Measurements from ENCODE around the gene TMX2. TPM values are rescaled to one million over a fixed set of nuclear protein-coding genes. Genes with fewer than 3 reads are reported as not detected.

TMX2 gene
- polyA plus RNA-seq, 3 donors: 28.9 to 71.6 (median 52.9) TPM

GRCh38 chr11:57662893-57663292, 49.5 kb upstream of the TMX2 start:
- no peak for DNase-seq
- Mint-ChIP-seq H3K27ac (peak overlapping the region in 1 of 7 donors; percentile 1), H3K9me3 (peaks cover 0 to 2% (median 0%) of the 10 kb centered on the region in 7 donors), H3K4me1 (peaks cover 16% of the 10 kb centered on the region), H3K27me3 (ENCODE audit: low read depth in 3 of 3) (no peaks in the 10 kb centered on the region), H3K36me3 (peaks cover 35 to 45% of the 10 kb centered on the region in 2 donors), H3K4me3 (no peak overlapping the region)
- H3K9ac ChIP-seq (ENCODE audit: insufficient read depth, low read length, poor library complexity, severe bottlenecking): no peak overlapping the region
- peaks cover 14% of the 10 kb centered on the region for H4K20me1 ChIP-seq (ENCODE audit: insufficient read depth, low read length)
- H3K9me3 ChIP-seq (replicated peaks in 1 of 2; ENCODE audit: control insufficient read depth in 1 of 2, insufficient read depth in 1 of 2, low read length in 2 of 2): no peaks in the 10 kb centered on the region
- no peak for TF ChIP-seq CTCF (IDR thresholded peaks at IDR 0.05)
- H3K27ac ChIP-seq (ENCODE audit: low read depth in 1 of 2, low read length in 2 of 2): no peak overlapping the region
- intact Hi-C loops (cut with micrococcal nuclease): loop anchor here in 1 of 2 donors (10.0 kb wide), 1 partner anchor 912 kb away; the partner anchor contains the start of genes LPXN and ZFP91
- H3K4me1 ChIP-seq (ENCODE audit: control insufficient read depth in 1 of 2, insufficient read depth in 2 of 2, low read length in 2 of 2): peaks cover 18 to 23% of the 10 kb centered on the region in 2 donors
- H3K4me2 ChIP-seq (replicated peaks; ENCODE audit: extremely low read depth, low read length, poor library complexity, severe bottlenecking): no peak overlapping the region
- H3K4me3 ChIP-seq (replicated peaks in 1 of 3; ENCODE audit: low read depth in 2 of 3, low read length in 3 of 3): no peak overlapping the region
- peaks cover 33 to 39% of the 10 kb centered on the region in 2 donors for H3K36me3 ChIP-seq (replicated peaks in 1 of 2; ENCODE audit: control insufficient read depth in 1 of 2, insufficient read depth in 2 of 2, low read length in 2 of 2)
- no peak overlapping the region for H2AFZ ChIP-seq (ENCODE audit: insufficient read depth, low read depth, low read length, poor library complexity, severe bottlenecking)
- peaks cover 35% of the 10 kb centered on the region for H3K79me2 ChIP-seq (ENCODE audit: insufficient read depth, low read length)
- no peaks in the 10 kb centered on the region for H3K27me3 ChIP-seq (ENCODE audit: control insufficient read depth in 2 of 2, insufficient read depth in 2 of 2, low read length in 2 of 2)
- WGBS (ENCODE audit: insufficient coverage): 0% methylated on average over 1 of the region's 4 CpGs

- Histone ChIP-seq H3K4me2 (replicated peaks; ENCODE audit: extremely low read depth, low read length, poor library complexity, severe bottlenecking) (no peak overlapping the region), H3K27me3 (ENCODE audit: control insufficient read depth in 2 of 2, insufficient read depth in 2 of 2, low read length in 2 of 2) (no peaks in the 10 kb centered on the region), H4K20me1 (ENCODE audit: insufficient read depth, low read length) (peaks cover 13% of the 10 kb centered on the region), H3K4me3 (replicated peaks in 1 of 3; ENCODE audit: low read depth in 2 of 3, low read length in 3 of 3) (no peak overlapping the region), H3K27ac (ENCODE audit: low read depth in 1 of 2, low read length in 2 of 2) (no peak overlapping the region), H3K4me1 (ENCODE audit: control insufficient read depth in 1 of 2, insufficient read depth in 2 of 2, low read length in 2 of 2) (peaks cover 15 to 19% of the 10 kb centered on the region in 2 donors), H3K9ac (ENCODE audit: insufficient read depth, low read length, poor library complexity, severe bottlenecking) (no peak overlapping the region), H2AFZ (ENCODE audit: insufficient read depth, low read depth, low read length, poor library complexity, severe bottlenecking) (no peak overlapping the region), H3K9me3 (replicated peaks in 1 of 2; ENCODE audit: control insufficient read depth in 1 of 2, insufficient read depth in 1 of 2, low read length in 2 of 2) (no peaks in the 10 kb centered on the region), H3K79me2 (ENCODE audit: insufficient read depth, low read length) (peaks cover 34% of the 10 kb centered on the region), H3K36me3 (replicated peaks in 1 of 2; ENCODE audit: control insufficient read depth in 1 of 2, insufficient read depth in 2 of 2, low read length in 2 of 2) (peaks cover 33 to 39% of the 10 kb centered on the region in 2 donors)
- intact Hi-C loops (cut with micrococcal nuclease): loop anchor here in 1 of 2 donors (10.0 kb wide), 1 partner anchor 911 kb away; the partner anchor contains the start of genes LPXN and ZFP91
- no peak overlapping the region for H3K4me3 Mint-ChIP-seq
- WGBS (ENCODE audit: insufficient coverage): 100% methylated on average over 4 of the region's 9 CpGs
- no peak for DNase-seq
- peaks cover 14% of the 10 kb centered on the region for H3K4me1 Mint-ChIP-seq
- H3K9me3 Mint-ChIP-seq: peaks cover 0 to 2% (median 0%) of the 10 kb centered on the region in 7 donors
- H3K27me3 Mint-ChIP-seq (ENCODE audit: low read depth in 3 of 3): no peaks in the 10 kb centered on the region
- H3K27ac Mint-ChIP-seq: no peak overlapping the region
- peaks cover 35 to 45% of the 10 kb centered on the region in 2 donors for H3K36me3 Mint-ChIP-seq
- no peak for TF ChIP-seq CTCF (IDR thresholded peaks at IDR 0.05)
These were observed 48.4 kb upstream of the TMX2 start for GRCh38 chr11:57663975-57664374.
